ENCODE data around the gene MDGA2.

- TF ChIP-seq CTCF (IDR thresholded peaks at IDR 0.05) (no peak), POLR2A (IDR thresholded peaks at IDR 0.05) (no peak)
These were observed 455.3 kb downstream of the MDGA2 start for GRCh38 chr14:47220096-47220495.
